Stimulated activated CD8-positive, alpha-beta memory T cell treated with anti-CD3 and anti-CD28 coated beads, Interleukin-12 subunit alpha, Interleukin-12 subunit beta, amount 100 ng/mL, for 24 hours (primary cell): ENCODE data around the gene GRK2.
"Not testable (repeated sequence)": the region's sequence is repeated elsewhere in the genome, so short reads cannot be mapped to it uniquely, and the experiment has no call there.

Experiments used
- DNase-seq: peaks from one replicate; pipeline ENCODE4 v3.0.0-alpha.2; 2020; ENCODE audit errors: extremely low read depth

The GRK2 gene

DNA sequence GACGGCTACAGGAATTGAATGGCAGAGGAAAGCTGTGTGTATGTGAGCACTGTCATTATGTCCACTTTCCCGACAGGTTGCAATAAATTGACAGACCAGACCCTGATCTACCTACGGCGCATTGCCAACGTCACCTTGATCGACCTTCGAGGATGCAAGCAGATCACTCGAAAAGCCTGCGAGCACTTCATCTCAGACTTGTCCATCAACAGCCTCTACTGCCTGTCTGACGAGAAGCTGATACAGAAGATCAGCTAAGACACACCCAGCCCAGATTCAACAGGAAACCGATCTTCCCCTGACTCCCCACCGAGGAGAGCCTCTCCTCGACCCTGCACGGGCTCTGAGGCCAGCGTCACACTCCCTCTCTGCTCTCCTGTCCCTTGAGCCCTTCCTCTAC, 11.5 kb upstream of the GRK2 start:
- DNase-seq: no peak

GRCh38 chr11:67255353-67255752, 10.9 kb upstream of the GRK2 start:
- DNase-seq: no peak

DNA sequence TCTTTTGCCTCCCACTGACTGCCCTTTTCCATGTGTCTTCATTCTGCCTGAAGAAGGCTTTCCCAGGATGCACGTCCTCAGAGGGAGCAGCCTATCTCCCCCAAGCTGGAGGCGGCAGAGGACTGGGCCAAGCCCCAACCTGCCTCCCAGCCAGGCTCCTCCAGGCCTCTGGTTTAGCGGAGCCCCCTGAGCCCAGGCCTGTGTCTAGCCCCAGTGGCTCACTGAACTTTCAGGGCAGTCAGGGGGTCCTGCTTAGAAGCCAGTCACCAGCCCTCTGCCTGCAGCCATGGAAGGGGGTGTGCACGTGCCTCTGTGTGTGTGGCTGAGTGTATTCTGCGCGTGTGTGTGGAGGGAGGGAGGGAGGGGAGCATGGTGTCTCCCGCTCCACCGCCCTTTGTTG, 10.4 kb upstream of the GRK2 start:
- DNase-seq: no peak

DNA sequence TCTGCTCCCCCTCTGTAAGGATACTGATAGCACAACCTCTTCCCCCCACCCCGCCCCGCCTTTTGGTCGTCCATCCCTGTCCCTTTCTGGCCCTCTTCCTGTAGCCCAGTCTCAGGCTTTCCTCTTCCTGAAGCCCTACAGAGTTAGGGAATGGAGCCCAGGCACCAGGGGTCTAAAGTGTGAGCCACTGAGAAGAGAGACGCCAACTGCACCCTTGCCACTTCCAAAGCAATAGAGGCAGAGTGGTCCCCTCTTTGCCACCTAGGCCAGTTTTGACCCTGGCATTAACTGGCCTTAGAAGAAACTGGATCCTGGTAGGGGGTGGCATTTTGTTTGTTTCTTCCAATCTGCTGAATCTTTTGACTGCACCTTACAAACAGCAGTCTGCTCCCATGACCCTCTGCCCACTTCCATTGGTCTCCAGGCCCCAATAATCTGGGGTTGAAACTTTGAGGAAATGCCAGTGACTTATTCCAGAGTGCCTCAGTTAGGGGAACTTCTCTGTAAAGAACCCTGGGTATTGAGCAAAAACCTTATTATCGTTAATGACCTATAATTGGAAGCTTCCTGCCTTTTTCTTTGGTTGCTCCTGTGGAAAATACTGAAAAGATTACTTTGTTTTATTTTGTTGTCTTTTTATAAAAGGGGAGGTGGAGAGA, 9.7 kb upstream of the GRK2 start:
- no peak for DNase-seq

- DNase-seq: no peak
Measured at GRCh38 chr11:67260406-67260805, 5.9 kb upstream of the GRK2 start.

DNA sequence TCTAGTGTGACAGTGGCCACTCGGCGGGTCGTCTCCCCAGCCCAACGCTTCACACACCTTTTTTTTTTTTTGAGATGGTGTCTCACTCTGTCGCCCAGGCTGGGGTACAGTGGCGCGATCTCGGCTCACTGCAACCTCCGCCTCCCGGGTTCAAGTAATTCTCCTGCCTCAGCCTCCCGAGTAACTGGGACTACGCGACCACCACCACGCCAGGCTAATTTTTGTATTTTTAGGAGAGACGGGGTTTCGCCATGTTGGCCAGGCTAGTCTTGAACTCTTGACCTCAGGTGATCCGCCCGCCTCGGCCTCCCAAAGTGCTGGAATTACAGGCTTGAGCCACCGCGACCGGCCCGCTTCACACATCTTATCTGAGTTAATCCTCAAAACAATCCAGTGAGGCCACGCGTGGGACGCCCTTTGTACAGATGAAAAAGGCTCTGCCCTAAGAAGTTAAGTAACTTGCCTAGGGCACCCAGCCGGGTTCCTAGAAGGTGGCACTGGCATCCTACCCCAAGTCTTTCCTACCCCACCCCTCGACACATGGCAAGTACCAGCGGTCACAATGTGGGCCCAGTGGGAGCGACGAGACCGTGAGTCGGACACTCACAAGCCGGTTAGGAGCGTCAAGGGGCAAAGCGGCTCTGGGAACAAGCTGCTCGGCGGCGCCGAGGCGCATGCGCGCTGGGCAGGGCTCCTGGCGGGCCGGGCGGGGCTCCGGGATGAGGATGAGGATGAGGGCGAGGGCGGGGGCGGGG, 5.2 kb upstream of the GRK2 start:
- not testable (repeated sequence) for DNase-seq

- DNase-seq: no peak
Measured at GRCh38 chr11:67261640-67261945, 4.7 kb upstream of the GRK2 start.

DNA sequence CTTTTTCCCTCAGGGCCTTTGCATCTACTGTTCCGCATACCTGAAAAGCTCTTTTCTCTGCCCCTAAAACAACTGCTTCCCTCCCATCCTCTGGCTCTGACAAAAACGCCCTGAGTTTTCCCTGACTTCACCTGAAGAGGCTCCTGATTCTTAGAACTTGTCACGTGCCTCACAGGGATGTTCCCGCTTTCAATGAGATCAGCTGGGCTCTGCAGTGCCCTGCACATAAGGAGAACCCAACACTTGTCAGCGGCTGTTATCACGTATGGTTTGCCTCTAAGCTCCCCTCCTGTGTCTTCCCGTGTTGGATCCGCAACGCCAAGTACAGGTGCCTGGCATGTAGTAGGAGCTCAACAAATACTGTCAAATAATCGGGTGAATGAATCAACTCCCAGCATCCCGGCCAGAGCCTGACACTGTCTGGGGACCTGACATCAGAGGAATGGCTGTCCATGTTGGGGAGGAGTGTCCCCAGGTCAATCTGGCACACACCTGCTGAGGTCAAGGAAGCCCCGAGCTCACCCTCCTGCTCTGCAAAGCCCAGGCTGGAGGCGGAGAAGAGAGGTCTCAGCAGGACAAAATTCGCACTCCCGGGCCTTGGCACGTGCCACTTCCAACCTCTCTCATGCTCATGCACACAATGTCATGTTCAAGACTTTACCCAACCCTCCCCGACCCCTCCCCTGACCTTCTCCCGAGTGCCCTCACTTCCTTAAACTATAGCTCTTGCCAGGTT, 4.2 kb upstream of the GRK2 start:
- no peak for DNase-seq

- no peak for DNase-seq
Measured at GRCh38 chr11:67262731-67263675, 3.3 kb upstream of the GRK2 start.

- no peak for DNase-seq
Measured at GRCh38 chr11:67264260-67264659, 2.0 kb upstream of the GRK2 start.

- no peak for DNase-seq
Measured at GRCh38 chr11:67264877-67265632, 1.2 kb upstream of the GRK2 start.

DNA sequence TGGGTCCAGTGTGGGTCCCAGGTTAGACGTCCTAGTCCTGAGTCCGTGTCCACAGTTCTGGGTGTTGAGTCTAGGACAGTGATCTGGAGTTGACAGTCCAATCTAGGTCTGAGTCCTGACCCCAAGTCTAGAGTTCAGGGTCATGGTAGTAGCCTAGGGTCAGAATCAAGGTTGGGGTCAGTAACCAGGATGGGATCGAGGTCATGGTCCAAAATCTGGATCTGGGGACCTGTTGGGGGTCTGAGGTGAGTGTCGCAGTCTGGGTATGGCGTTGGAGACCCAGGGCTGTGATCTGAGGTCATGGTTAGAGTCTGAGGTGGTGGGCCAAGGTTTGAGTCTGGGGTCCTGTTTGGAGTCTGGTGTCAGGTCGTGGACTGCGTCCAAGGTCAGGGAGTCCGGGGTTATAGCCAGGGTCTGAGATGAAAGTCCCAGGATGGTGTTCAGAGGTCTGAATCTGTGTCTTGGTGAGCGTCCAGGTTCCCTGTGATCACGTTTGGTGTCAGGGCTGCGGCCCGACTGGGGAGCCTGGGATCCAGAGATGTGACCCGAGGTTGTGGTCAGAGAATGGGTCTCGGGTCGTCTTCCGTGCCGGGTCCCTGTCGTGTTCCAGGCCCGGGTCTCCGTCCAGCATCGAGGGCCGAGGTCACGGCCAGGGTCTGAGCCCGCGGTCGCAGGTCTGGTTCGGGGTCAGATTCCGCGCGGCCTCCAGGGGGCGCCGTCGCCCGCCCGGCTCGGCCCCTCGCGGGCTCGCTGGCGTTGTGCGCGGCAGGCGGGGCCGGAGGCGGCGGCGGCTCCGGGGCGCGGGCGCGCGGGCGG, 432 bp upstream of the GRK2 start:
- DNase-seq: no peak

DNA sequence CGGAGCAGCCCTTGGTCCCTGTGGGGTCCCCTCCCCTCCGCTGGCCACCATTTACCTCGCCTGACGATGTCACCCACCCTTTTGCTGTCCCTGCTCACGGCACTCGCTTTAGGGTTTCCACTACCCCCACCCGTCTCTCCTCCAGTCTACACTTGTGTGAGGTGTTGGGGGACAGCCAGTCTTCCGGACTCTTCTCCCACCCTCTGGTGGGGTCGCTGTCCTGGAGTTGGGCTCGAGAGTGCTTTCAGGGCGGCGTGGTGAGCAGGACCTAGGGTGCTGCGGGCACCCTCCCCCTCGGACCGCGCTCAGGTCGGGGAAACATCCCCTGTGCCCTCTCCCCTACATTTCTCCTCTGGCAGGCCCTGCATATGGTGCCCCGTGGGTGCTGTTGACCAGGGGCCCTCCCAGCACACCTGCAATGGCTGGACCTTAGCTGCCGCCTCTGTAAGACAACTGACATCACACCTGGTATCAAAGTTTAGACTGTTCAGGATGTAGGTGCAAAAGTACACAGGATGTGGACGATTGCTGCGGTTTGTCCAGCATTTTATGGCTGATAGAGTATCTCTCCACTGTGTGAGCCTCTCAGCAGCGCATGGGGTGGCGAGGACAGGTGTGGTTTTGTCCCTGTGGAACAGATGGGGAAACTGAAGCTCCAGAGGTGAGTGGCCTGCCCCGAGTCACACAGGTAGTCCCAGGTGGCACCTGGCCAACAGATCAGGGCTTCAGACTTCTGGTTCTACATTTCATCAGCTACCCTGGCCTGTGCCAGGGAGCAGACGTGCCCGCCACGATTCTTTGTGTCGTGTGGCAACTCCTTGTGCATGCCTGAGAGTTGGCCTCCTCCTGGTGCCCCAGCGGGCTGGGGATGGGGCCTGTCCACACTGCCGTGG, 1.2 kb downstream of the GRK2 start:
- no peak for DNase-seq

DNA sequence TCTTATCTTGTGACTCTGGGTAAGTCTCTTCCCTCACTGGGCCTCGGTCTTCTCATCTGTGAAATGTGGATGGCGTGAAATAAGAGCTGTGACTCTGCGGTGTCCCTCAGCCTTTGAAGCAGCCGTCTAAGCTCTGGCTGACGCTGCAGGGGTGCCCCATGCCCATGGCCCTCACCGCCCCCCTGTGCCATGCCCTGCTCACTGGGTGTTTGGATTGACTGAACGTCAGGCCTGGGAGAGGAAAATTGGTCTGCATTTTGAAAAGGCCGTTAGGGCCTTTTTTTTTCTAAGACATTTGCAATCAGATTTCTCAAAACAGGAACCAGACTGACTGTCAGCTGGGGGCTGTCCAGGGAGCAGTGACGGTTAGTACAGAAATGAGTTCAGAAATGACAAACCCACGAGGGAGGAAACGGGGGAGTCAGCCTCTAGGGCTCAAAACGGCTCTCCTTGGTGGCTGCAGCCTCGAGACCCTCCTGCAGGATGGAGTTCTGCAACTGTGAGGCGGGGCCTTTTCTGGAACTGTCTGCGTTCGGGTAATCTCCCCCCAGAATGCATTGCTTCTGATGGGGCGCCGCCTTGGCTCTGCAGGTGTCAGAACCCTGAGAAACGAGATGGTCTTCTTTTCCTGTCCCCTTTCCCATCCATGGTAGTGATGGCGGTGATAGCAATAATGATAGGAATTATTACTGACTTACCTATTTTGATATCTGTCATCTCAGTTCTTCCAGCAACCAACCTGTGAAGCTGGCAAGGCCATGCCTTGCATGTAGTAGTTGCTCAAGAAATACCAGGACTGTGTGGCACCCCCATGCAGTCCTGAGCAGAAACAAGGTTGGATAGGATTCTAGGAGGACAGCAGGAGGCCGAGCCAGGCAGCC, 2.0 kb downstream of the GRK2 start:
- no peak for DNase-seq

GRCh38 chr11:67268962-67269268, 2.6 kb downstream of the GRK2 start:
- DNase-seq: no peak

- DNase-seq: no peak
Measured at GRCh38 chr11:67269401-67270255, 3.4 kb downstream of the GRK2 start.
